Adipocyte (in vitro differentiated cells): ENCODE measurements around the gene CDC25B.

Experiments used
- DNase-seq: peaks from one replicate; pipeline ENCODE4 v3.0.0-alpha.2; 2015; ENCODE audit warnings: low read depth
- H3K27me3 ChIP-seq: replicated peaks from 2 replicates; pipeline ENCODE4 v1.7.0; 2013; ENCODE audit warnings: mild to moderate bottlenecking, low read length, moderate library complexity; ENCODE audit not compliant: control insufficient read depth, insufficient read depth
- H3K36me3 ChIP-seq: 2 replicates; pipeline ENCODE4 v1.7.0; 2013; ENCODE audit warnings: low read length, mild to moderate bottlenecking, moderate library complexity; ENCODE audit not compliant: control insufficient read depth, insufficient read depth, severe bottlenecking
- H3K4me1 ChIP-seq: 2 replicates; pipeline ENCODE4 v1.7.0; 2013; ENCODE audit warnings: mild to moderate bottlenecking, low read length, moderate library complexity; ENCODE audit not compliant: control insufficient read depth, insufficient read depth
- H3K4me3 ChIP-seq: 2 replicates; pipeline ENCODE4 v1.7.0; 2013; ENCODE audit warnings: mild to moderate bottlenecking, low read length, moderate library complexity
- H3K9ac ChIP-seq: 2 replicates; pipeline ENCODE4 v1.7.0; 2013; ENCODE audit warnings: mild to moderate bottlenecking, low read length, moderate library complexity
- H3K9me3 ChIP-seq: 2 replicates; pipeline ENCODE4 v1.7.0; 2013; ENCODE audit warnings: mild to moderate bottlenecking, low read length, moderate library complexity; ENCODE audit not compliant: control insufficient read depth

CDC25B gene

DNA sequence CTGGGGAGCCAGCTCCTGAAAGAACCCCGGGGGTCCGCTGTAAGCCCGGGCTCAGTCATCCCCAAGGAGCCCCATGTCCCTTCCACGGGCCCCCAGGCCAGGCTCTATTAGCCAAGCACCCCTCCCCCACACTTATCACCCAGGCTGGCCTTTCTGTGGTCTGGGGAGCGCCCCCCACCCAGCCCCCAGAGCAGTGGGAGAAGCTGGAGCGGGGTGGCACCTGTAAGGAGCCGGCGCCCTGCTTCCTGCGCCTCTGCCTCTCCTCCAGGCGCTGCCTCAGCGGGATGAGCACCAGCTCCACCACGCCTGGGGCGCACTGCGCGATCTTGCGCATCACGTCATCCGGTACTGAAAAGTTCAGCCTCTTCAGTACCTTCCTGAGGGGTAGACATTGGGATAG is 17.1 kb upstream of the CDC25B start:
- Histone ChIP-seq H3K27me3 (no peaks in the 10 kb centered on the region), H3K4me3 (no peak overlapping the region), H3K4me1 (peaks cover 18% of the 10 kb centered on the region), H3K9ac (no peak overlapping the region), H3K9me3 (peaks cover 4% of the 10 kb centered on the region), H3K36me3 (no peaks in the 10 kb centered on the region)
- no peak for DNase-seq

DNA sequence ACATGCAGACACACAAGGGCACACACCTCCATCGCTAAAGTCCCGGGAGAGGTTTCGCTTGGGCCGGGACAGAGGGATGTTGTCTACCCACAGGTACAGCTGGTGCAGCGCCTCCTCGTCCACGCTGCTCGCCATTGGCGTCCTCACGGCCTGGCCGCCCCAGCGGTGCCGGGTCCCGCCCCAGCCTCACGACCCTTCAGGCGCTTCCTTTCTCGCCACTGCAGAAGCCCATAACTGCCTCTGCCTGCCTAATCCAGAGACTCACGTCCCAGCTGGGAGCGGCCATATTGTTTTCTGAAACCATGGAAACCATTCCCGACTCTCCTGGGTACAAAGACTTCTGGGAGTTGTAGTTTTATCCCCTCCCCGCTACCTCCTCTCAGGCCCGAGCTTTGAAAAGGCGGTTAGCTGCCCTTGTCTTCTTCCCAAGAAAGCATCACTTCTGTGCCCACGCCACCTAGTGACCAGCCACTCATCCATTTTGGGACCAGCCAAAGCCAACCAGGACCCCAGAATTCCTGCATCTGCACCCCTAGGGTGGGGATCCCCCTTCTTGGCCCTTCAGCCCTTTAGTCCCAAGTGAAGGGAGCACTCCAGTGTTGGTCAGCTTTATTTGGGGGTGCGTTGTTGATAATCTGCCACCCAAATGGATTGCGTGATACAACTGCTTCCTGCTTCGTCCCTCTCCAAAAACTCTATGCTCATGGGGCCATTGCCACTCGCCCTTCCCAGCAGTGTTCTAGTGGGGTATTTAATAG is 14.8 kb upstream of the CDC25B start, which contains the start of gene SPEF1:
SPEF1 (minus strand) TSS at position 296 of the 758 bp plus-strand sequence; CDS start at position 135, 161 bp downstream.
- no peaks in the 10 kb centered on the region for H3K36me3 ChIP-seq
- peak within 1 kb of the TSS; percentile 36 for H3K9ac ChIP-seq
- peak; percentile 97 for DNase-seq
- H3K4me3 ChIP-seq: peak within 1 kb of the TSS; percentile 78
- H3K4me1 ChIP-seq: peaks cover 34% of the 10 kb centered on the region
- no peaks in the 10 kb centered on the region for H3K27me3 ChIP-seq
- no peaks in the 10 kb centered on the region for H3K9me3 ChIP-seq

DNA sequence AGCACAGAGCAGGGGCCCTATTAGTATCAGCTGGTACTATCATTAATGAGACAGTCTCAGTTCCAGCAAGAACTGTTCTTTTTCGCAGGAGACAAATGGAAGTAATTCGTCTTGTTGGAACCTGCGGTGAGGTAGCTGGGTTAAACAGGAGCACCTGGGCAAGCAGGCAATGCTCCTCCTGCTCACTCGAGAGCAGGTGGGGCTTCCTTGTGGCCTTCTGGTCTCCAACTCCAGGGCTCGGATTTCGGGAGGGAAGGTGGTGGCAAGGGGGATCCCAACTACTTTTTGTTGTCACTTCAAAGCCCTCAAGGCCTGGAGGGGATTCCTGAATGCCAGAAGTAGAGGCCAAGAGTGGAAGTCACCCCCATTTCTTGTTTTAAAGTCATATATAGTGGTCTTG is 13.5 kb upstream of the CDC25B start:
- no peak for DNase-seq
- Histone ChIP-seq H3K36me3 (no peaks in the 10 kb centered on the region), H3K9ac (no peak overlapping the region), H3K27me3 (no peaks in the 10 kb centered on the region), H3K9me3 (no peaks in the 10 kb centered on the region), H3K4me1 (peaks cover 36% of the 10 kb centered on the region), H3K4me3 (no peak overlapping the region)

DNA sequence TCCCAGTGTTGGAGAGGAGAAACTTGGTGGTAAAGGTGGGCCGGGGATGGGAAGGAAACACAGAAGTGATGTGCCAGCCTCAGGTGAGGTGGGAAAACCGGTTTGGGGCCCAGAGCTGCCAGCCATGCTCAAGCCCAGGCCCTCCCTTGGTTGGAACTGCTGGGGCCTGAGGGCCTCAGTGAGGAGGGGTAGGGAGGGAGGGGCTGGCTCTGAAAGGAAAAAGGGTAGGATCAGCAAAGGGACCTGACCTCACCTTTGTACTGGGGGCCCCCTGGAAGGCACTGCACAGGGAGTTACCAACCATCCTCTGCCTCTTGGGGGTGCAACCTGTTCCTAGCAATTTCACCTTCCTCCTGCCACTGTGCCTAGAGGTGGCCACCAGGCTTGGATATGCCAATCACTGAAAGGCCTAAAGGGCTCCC is 13.0 kb upstream of the CDC25B start:
- H3K9ac ChIP-seq: peak overlapping the region; percentile 43
- no peak overlapping the region for H3K4me3 ChIP-seq
- no peak for DNase-seq
- H3K27me3 ChIP-seq: no peaks in the 10 kb centered on the region
- no peaks in the 10 kb centered on the region for H3K36me3 ChIP-seq
- no peaks in the 10 kb centered on the region for H3K9me3 ChIP-seq
- H3K4me1 ChIP-seq: peaks cover 34% of the 10 kb centered on the region

DNA sequence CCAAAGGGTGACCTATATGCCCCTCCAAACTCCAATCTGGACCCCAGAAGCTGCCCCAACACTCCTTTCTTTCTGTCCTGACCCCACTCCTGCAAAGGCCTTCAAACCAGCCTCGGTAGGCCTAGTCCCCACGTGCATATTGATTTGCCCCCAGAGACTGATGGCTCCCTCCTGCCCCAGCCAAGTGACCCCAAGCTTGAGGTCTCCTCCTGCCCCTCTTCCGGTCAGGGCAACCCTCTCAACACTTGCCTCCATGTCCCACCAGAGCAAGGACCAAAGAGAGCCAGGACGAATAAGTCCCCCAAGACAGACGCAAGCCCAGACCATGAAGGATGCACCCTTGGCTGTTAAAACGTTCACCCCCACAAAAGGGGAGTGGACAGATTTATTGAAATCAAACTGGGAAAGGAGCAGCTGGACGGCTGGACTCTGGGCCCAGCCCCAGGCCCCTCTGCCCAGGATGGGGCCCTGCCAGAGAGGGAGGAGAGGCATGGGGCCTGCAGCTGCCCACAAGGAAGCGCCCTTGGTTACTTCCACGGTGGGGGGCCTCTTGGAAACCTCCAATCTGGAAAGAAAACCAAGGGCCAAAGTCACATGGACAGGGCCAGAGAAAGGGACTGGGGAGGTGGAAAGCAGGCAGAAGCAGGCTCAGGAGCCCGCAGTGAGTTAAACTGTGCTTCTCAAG is 12.5 kb upstream of the CDC25B start:
- no peaks in the 10 kb centered on the region for H3K36me3 ChIP-seq
- peaks cover 34% of the 10 kb centered on the region for H3K4me1 ChIP-seq
- no peaks in the 10 kb centered on the region for H3K9me3 ChIP-seq
- no peak for DNase-seq
- H3K9ac ChIP-seq: peak overlapping the region; percentile 43
- H3K27me3 ChIP-seq: no peaks in the 10 kb centered on the region
- no peak overlapping the region for H3K4me3 ChIP-seq

DNA sequence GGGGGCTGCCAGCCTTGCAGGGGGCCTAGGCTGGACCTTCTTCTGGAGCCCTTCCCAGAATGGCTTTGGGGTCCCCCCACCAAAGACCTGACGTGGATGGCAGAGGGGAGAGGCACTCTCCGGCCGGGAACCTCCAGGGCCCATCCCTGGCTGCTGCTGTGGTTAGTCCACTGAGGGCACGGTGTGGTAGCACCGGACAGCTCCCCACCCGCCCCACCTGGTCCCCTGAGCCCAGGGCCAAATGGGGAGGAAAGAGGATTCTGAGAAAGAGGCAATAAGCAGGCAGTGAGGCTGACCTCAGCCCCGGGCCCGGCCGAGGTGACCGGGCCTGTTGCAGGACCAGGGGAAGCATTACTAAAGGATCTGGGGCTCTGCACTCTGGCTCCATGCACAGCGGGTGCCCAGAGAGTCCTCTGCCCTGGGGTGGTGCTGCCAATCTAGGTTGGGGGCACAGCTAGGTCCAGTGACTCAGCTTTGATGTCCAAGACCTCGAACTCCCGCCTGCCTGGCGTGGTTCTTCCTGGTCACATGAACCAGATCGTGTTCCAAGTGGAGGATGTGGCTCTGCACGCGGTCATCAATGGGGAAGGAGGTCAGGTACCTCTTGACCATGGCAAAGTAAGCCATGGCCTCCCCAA is 11.8 kb upstream of the CDC25B start:
- DNase-seq: no peak
- H3K27me3 ChIP-seq: no peaks in the 10 kb centered on the region

DNA sequence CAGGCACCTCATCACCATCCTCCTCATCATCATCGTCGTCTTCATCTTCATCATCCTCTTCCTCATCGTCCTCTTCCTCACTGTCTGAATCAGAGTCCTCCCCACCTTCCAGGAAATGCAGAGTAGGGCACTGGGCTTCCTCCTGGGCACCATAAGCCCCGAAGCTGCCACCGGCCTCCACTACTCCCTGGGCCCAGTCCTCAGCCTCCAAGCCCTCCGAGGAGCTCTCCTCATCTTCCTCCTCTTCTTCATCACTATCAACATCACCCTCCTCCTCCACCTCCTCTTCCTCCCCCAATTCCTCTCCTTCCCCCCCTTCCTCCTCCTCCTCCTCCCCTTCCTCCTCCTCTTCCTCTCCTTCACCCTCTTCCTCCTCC is 11.3 kb upstream of the CDC25B start:
- H3K9me3 ChIP-seq: no peaks in the 10 kb centered on the region
- H3K4me3 ChIP-seq: peak overlapping the region; percentile 88

More for the DNA sequence above, 11.8 kb upstream of the CDC25B start:
- Histone ChIP-seq H3K4me1 (peaks cover 34% of the 10 kb centered on the region), H3K9me3 (no peaks in the 10 kb centered on the region), H3K9ac (peak overlapping the region; percentile 91), H3K36me3 (no peaks in the 10 kb centered on the region), H3K4me3 (peak overlapping the region; percentile 88)

DNA sequence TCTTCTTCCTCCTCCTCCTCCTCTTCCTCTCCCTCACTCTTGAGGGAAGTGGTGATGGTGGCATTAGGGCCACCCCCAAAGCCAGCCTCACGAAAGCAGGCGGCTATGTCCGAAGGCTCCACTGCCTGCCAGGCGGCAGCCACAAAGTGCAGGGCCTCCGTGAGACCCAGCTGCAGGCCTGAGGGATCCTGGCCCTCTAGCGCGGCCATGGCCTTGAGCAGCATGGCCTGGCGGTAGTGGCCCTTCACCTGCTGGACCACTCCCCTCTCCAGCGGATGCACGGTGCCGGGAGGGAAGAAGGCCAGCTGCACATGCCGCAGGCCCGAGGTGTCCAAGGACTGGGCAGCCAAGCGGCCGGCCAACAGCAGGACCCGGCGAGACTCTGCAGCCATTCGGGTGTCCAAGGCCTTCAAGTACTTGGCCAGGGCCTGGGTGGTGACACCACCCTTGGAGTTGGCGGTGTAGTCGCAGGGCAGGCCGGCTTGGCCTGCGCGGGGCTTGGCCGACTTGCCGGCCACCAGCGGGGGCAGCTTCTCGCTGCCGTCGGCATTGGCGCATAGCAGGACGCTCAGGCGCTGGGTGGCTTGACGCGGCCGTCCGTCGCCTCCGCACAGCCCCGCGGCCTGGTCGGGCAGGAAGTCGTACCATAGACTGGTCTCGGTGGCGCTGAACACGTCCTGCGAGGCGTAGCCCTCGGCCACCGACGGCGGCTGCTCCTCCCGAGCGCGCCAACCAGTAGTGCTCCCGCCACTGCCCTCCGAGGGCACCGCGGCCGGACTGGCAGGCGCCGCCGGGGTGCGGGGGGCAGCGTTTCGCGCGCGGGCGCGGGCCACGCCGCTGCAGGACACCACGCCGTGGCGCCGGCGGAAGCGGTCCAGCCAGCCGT is 10.6 kb upstream of the CDC25B start:
- Histone ChIP-seq H3K4me1 (peaks cover 34% of the 10 kb centered on the region), H3K9me3 (no peaks in the 10 kb centered on the region), H3K4me3 (peak overlapping the region; percentile 88), H3K9ac (peak overlapping the region; percentile 91), H3K36me3 (no peaks in the 10 kb centered on the region), H3K27me3 (no peaks in the 10 kb centered on the region)
- peak; percentile 18 for DNase-seq

More for the DNA sequence above, 11.3 kb upstream of the CDC25B start:
- Histone ChIP-seq H3K27me3 (no peaks in the 10 kb centered on the region), H3K4me1 (peaks cover 34% of the 10 kb centered on the region), H3K9ac (peak overlapping the region; percentile 91), H3K36me3 (no peaks in the 10 kb centered on the region)
- DNase-seq: no peak

DNA sequence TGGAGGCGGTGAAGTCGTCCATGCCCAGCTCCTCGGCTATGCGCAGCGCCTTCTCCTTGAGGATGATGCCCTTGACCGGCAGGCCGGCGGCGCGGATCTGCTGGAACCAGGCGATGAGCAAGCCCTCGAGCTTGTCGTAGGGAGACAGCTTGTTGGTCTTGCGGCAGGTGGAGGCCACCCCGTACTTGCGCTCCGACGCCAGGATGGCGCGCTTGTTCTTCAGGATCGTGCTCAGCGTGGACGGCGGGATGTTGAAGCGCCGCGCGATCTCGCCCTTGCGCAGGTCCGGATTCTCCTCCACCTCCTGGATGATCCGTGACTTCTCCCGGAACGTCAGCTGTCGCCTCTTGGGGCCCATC is 10.0 kb upstream of the CDC25B start:
- H3K9ac ChIP-seq: peak overlapping the region; percentile 91
- no peaks in the 10 kb centered on the region for H3K9me3 ChIP-seq
- peaks cover 30% of the 10 kb centered on the region for H3K4me1 ChIP-seq
- DNase-seq: peak; percentile 75
- H3K27me3 ChIP-seq: no peaks in the 10 kb centered on the region
- H3K4me3 ChIP-seq: peak overlapping the region; percentile 88
- H3K36me3 ChIP-seq: no peaks in the 10 kb centered on the region

DNA sequence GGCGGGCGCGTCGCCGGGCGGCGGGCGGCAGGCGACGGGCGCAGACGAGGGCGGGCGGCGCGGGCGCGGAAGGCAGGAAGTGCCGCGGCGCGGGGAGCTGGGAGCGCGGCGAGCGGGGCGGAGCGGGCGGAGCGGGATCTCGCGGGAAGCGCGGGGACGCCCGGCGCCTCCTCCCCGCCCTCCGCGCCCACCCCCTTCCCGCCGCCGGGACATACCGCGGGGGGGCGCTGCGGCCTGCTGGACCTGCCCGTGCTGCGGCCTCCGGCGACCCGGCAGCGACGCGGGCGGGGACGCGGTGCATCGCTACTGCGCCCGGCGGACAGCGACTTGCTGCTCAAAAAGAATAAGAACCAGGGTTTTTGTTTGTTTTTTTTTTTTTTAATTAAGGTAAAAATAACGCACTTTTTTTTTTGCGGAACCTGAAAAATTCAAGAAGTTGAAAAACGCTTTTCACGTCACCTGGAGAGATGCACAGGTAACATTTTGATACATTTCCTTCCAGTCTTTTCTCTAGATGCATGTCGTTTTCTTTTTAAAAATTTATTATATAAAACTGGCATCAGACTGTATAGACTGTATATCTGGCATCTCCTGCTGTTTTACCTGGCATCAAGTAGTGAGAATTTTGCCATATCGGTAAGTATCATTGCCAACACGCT is 9.3 kb upstream of the CDC25B start, which contains the start of gene CENPB:
CENPB (minus strand) TSS at position 76 of the 659 bp plus-strand sequence. CDS start 257 bp downstream, outside the sequence.
- Histone ChIP-seq H3K9me3 (no peaks in the 10 kb centered on the region), H3K4me1 (peaks cover 29% of the 10 kb centered on the region), H3K36me3 (no peaks in the 10 kb centered on the region), H3K27me3 (no peaks in the 10 kb centered on the region), H3K9ac (peak within 1 kb of the TSS; percentile 91), H3K4me3 (peak within 1 kb of the TSS; percentile 88)
- DNase-seq: peak; percentile 97
